Ishikawa (cell line): ENCODE data around the gene RASL10A.

Experiments used
- CEBPB ChIP-seq: IDR thresholded peaks from 2 replicates; pipeline ENCODE4 v1.6.1; 2012
- CREB1 ChIP-seq: IDR thresholded peaks from 2 replicates; pipeline ENCODE4 v1.6.1; 2012; ENCODE audit warnings: low read depth
- EP300 ChIP-seq: IDR thresholded peaks from 2 replicates; pipeline ENCODE4 v1.6.1; 2012; ENCODE audit warnings: borderline replicate concordance
- RAD21 ChIP-seq: IDR thresholded peaks from 2 replicates; pipeline ENCODE4 v1.6.1; 2012; ENCODE audit warnings: low read depth
- TAF1 ChIP-seq: IDR thresholded peaks from 2 replicates; pipeline ENCODE4 v1.6.1; 2012; ENCODE audit warnings: low read depth, mild to moderate bottlenecking
- ZBTB7A ChIP-seq: IDR thresholded peaks from 2 replicates; pipeline ENCODE4 v1.6.1; 2012; ENCODE audit warnings: low read depth
- TF ChIP-seq, protein P1 (sequence below): IDR thresholded peaks from 2 replicates; pipeline ENCODE4 v1.6.1; 2012
- TF ChIP-seq, protein P2 (sequence below): IDR thresholded peaks from 2 replicates; pipeline ENCODE4 v1.6.1; 2012; ENCODE audit warnings: low read depth, mild to moderate bottlenecking

DNA sequence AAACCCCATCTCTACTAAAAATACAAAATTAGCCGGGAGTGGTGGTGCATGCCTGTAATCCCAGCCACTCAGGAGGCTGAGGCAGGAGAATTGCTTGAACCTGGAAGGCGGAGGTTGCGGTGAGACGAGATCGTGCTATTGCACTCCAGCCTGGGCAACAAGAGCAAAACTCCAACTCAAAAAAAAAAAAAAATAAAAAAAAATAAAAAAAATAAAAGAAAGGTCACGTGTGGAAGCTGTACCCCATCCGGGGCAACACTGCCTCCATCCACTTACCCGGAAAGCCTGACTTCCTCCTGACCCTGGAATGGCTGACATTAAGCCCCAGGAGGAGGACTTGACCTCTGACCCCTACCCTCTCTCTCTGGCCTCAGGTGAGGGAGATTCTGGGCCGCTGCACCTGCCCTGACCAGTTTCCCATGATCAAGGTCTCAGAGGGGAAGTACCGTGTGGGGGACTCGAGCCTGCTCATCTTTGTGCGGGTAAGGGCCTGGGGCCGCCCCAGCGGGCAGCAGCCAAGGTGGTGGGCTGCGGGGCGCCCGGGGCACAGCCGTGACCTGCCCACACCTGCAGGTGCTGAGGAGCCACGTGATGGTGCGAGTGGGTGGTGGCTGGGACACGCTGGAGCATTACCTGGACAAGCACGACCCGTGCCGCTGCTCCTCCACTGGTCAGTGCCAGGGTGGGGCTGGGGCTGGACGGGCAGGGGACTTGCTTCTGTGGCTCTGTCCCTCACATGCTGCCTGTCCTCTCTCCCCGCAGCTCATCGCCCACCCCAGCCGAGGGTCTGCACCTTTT is 5.2 kb downstream of the RASL10A start:
- TF ChIP-seq RAD21 (no peak), TAF1 (no peak), CEBPB (no peak), EP300 (no peak), CREB1 (no peak), ZBTB7A (no peak)
- TF ChIP-seq, protein P1, sequence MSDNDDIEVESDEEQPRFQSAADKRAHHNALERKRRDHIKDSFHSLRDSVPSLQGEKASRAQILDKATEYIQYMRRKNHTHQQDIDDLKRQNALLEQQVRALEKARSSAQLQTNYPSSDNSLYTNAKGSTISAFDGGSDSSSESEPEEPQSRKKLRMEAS: no peak
- TF ChIP-seq, protein P2, sequence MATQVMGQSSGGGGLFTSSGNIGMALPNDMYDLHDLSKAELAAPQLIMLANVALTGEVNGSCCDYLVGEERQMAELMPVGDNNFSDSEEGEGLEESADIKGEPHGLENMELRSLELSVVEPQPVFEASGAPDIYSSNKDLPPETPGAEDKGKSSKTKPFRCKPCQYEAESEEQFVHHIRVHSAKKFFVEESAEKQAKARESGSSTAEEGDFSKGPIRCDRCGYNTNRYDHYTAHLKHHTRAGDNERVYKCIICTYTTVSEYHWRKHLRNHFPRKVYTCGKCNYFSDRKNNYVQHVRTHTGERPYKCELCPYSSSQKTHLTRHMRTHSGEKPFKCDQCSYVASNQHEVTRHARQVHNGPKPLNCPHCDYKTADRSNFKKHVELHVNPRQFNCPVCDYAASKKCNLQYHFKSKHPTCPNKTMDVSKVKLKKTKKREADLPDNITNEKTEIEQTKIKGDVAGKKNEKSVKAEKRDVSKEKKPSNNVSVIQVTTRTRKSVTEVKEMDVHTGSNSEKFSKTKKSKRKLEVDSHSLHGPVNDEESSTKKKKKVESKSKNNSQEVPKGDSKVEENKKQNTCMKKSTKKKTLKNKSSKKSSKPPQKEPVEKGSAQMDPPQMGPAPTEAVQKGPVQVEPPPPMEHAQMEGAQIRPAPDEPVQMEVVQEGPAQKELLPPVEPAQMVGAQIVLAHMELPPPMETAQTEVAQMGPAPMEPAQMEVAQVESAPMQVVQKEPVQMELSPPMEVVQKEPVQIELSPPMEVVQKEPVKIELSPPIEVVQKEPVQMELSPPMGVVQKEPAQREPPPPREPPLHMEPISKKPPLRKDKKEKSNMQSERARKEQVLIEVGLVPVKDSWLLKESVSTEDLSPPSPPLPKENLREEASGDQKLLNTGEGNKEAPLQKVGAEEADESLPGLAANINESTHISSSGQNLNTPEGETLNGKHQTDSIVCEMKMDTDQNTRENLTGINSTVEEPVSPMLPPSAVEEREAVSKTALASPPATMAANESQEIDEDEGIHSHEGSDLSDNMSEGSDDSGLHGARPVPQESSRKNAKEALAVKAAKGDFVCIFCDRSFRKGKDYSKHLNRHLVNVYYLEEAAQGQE: no peak
